Measurements from ENCODE around the gene ZBTB17.
"Not testable (repeated sequence)": the region's sequence is repeated elsewhere in the genome, so short reads cannot be mapped to it uniquely, and the experiment has no call there.

ZBTB17 gene

DNA sequence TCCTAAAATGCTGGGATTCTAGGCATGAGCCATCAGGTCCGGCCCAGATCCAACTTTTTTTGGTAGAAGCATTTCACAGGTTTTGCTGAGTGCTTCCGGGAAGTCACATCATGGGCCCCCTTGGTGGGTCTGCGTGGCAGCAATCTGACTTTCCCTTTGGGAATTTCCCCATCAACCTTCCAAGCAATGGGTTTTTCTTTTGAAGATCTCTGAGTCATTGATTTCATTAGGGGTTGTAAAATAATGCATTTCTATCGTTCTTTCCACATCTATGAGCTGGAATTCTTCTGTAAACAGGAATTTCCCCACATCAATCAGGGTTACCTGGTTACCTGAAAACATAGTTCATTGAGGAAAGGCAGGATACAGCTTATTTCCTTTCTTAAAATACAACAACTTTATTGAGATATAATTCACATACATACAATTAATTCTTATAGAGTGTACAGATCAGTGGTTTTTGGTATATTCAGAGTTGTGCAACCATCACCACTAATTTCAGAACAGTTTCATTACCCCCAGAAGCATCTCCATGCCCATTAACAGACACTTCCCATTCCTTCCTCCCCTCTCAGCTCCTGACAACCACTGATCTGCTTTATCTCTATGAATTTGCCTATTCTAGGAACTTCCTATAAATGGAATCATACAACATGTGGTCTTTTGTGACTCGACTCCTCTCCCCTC lies 9.9 kb upstream of the ZBTB17 start:
- no peak for DNase-seq

DNA sequence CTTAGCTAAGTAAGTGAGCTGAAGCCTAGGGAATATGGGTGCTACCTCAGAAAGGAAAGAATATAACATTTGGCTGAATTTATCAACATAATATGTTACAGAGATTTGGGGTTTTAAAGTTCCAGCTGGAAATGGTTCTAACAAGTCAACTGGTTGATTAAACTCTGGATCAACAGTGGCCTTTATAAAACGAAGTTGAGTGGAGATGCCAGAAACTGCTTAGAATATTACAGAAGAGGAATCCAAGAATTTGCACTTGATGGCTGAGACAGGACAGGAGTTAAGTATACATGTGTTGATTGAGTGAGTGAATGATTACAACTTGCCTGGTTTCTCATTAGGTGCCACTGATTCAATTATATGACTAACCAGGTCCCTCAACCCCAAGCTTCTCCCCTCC lies 7.4 kb upstream of the ZBTB17 start:
- DNase-seq: no peak

DNA sequence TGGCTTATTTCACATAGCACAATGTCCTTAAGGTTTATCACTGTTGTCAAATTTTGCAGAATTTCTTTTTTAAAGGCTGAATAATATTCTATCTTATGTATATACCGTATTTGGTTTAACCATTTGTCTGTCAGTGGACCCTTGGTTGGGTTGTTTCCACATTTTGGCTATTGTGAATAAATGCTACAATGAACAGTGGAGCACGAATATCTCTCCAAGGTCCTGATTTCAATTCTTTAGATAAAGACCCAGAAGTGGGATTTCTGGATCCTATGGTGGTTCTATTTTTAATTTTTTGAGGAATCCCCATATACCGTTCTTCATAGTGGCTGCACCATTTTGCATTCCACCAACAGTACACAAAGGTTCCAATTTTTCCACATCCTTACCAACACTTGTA lies 5.8 kb upstream of the ZBTB17 start:
- no peak for DNase-seq

DNA sequence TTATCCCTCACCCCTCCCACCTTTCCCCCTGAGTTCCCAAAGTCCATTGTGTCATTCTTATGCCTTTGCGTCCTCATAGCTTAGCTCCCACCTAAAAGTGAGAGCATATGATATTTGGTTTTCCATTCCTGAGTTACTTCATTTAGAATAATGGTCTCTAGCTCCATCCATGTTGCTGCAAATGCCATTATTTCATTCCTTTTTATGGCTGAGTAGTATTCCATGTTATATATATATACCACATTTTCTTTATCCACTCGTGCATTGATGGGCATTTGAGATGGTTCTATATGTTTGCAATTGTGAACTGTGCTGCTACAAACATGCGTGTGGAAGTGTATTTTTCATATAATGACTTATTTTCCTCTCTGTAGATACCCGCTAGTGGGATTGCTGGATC lies 2.0 kb upstream of the ZBTB17 start:
- DNase-seq: not testable (repeated sequence)

DNA sequence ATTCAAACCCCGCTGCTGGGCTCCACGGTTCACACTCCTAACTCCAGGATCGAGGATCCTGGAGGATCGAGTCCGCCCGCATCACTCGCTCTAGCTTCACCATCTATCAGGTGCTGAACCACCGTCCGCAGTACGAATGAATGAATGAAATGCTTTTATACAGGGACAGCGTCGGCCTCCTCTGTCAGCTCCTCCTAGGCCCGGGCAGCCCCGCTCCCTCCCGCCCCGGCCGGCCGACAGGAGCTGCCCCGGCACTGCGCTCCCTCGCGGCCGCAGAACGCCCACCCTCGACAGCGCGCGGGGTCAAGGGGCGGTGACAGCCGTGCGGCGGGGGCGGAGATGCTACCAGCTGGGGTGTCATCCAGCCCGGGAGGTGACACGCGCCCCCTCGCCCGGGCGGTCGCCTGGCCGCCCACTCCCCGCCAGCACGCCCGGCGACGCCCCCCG lies 520 bp downstream of the ZBTB17 start:
- no peak for DNase-seq

DNA sequence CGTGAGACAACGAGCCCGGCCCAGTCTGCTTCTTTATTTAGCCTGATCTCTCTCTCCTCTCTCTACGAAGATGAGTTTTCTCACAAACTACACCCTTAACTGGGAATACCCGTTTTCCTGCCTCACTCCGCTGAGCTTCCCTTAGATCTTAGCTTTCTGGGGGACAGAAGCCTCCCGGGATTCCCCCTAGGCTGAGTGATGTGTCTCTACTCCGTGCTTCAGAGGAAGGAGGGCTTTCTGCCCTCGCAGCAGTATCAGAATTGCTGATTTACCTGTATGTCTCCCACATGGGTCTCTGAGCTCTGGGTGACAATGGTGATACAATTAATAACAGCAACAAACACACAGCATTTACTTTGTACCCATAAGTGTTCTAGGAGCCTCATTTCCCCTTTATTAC lies 1.0 kb downstream of the ZBTB17 start:
- no peak for DNase-seq

DNA sequence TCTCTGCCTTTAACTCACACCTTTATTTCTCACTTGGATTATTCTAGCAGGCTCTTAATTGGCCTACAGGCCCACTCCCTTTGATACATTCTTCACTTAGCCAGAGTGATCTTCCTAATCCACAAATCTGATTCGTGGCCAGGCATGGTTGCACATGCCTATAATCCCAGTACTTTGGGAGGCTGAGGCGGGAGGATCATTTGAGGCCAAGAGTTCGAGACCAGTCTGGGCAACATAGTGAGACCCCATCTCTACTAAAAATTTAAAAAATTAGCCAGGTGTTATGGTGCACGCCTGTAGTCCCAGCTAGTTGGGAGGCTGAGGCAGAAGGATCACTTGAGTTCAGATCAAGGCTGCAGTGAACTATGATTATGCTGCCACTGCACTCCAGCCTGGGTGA lies 2.1 kb downstream of the ZBTB17 start:
- no peak for DNase-seq

DNA sequence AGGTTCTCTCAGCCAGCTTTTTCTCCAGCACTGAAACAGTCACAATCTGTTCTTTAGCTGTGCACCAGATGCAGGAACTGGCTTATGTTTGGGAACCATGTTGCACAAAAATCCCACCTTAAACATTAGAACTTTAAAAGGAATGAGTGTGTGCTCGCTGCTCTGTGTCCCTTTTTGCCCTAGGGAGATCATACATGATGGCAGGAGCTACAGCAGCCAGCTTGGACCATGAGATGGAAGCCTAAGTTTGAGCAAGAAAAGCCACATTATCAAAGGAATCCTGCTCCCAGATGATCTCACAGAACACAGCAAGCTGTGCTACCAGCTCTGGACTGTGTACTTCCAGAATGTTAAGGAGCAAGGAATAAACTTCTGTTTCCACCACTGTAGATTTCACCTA lies 3.5 kb downstream of the ZBTB17 start:
- DNase-seq: no peak

DNA sequence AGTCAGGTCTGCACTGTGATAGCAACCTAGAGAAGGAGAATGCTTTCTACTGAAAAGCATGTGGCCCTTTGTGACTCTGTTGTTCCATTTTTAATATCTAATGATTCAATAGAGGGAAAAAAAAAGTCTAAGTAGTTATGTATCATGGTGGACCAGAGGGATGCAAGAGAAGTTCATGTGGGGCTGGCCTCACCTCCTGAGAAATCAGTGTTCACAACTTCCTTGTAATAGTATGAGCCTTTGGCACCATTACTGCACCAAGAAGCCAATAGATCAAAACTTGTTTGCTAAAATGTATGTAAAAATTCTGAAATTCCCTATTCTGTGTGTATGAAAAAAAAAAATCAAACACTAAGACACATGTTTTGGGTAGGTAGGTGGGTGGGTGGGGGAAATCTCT lies 5.0 kb downstream of the ZBTB17 start:
- DNase-seq: no peak

DNA sequence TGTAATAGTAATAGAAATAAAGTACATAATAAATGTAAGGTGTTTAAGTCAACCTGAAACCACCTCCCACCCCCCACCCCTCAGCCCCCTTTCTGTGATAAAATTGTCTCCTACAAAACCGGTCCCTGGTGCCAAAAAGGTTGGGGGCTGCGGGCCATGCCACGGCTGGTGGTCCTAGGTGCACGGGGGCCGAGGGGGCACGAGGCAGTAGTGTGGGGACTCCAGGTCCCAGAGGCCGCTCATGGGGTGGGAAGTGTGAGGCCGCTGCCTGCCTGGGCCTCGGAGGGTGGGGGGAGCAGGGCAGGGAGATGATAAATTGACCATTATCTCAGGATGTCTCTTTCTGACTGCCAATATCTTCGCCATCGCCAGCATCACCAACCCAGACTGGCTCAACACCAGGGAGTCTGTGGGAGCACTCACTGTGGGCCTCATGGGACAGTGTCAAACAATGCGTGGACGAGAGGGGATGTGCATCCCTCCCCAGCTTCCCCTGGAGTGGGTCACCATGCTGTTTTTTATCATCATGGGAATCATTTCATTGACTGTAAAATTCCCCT lies 6.5 kb downstream of the ZBTB17 start:
- DNase-seq: no peak

DNA sequence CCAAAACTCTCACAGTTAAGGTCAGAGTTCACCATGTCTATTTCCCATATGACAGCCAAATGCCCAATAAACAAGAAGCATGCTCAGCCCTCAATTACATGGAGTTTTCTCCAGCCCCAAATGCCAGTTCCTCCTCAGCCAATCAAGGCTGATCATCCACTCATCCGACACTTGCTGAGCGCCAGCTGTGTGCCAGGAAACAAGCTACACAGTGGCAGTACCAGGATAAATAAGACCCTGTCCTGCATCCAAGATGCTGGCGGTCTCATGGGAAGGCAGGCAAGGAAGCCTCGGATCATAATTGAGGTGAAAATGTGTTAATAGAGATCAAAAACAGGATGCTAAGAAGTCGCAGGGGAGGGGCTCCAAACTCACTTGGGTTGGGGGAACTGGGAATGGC lies 7.7 kb downstream of the ZBTB17 start:
- DNase-seq: no peak

DNA sequence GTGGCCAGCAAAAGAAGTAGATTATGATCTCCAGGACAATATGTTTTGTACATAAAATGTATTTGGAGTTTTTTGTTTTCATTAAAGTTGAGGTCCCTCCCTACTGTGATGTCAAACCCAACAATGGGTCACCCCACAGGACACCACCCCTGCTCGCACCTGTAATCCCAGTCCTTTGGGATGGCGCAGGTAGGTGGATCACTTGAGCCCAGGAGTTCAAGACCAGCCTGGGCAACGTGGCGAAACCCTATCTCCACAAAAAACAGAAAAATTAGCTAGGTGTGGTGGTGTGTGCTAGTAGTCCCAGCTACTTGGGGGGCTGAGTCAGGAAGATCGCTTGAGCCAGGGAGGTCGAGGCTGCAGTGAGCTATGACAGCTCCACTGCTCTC lies 9.0 kb downstream of the ZBTB17 start:
- DNase-seq: no peak

DNA sequence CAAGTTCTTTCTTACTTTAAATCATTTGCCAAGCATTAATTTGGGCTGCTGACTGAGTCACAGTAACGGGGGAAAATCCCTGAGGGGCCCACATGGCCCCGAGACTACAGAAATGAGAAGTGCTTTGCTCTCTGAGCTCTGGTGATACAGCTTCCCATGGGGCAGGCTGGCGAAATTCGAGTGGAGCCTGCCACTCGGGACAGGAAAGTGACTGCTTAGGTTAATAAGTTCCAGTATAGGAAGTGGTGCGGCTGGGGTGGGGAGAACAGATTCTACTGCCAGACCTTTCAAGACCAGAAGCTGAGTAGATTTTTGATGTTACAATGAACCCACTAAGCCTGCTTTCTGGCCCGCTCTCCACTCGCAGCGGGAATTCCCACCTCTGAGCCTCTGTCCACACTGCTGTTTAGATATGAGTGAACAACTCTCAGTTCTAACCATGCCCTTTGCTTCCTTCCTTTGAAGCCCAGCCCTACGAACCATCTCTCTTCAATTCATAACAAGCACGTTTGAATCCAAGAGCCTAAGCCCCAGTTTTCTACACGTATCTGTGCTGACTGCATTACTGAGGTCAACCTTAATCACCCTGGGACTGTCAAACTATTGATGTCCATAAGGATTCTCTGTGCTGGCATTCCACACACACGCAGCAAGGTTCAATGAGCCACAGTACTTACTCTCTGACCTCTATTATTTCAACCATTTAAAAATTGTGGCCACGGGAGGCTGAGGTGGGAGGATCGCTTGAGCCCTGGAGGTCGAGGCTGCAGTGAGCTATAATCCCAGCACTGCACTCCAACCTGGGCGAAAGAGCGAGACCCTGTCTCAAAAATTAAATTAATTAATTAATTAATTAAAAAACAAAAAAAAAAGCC lies 9.6 kb downstream of the ZBTB17 start:
- DNase-seq: no peak

DNA sequence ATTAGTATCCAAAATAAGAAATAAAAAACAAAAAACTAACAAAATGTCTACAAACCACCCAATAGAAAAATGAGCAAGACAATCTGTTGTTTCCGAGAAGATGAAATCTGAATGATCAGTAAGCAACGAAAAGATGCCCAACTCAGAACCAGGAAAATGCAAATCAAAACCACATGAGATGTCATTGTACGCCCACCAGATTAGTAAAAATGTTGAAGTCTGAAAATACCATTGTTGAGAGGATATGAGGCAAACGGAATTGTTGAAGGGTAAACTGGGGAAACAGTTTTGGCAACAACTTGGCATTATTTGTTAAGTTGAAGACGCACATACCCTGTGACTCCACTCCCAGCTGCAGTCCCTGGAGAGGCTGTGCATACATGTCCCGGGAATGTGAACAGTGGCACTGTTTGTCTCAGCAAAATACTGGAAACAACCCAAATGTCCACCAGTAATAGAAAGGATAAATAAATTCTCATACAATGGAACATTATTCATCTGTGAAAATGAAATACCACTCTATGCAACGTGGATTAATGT lies 10.6 kb downstream of the ZBTB17 start:
- DNase-seq: no peak

DNA sequence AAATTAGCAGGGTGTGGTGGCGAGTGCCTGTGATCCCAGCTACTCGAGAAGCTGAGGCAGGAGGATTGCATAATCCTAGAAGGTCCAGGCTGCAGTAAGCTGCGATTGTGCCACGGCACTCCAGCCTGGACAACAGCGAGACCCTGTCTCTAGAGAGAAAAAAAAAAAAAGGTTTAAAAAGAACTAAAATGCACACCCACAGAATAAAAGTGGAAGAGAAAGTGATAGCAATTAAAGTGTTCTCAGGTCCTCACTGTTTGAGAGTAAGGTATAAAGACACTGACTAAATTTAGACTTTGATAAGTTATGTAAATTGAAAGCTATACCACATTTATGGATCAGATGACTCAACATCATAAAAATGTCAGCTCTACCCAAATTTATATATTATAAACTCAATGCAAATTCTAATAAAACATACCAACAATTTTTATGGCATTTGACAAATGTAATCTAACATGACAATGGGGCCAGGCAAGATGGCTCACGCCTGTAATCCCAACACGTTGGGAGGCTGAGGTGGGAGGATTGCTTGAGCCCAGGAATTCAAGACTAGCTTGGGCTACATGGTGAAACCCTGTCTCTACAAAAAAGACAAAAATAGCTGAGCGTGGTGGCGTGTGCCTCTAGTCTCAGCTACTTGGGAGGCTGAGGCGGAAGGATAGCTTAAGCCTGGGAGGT lies 11.8 kb downstream of the ZBTB17 start:
- no peak for DNase-seq

DNA sequence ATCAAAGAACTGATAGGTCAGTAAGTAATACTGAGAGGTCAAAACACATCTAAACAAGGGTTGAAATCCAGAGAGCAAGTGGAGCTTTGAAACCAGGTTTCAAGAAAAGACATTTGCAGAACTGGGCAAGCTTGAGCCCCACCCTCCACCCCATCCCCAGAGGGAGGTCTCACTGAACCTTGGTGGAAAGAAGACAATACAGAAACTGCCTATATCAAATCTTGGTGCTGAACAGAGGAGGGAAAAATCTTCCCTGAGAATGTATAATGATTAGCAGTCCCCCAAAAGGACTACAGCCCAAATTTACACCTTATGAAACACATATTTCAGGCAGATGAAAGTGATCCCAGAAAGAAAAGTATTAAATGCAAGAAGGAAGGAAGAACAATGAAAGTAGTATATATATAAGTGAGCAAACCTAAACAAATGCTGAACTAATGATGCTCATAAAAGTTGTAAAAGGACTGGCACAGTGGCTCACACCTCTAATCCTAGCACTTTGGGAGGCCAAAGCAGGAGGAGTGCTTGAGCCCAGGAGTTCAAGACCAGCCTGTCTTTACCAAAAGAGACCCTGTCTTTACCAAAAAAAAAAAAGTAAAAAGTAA lies 12.4 kb downstream of the ZBTB17 start:
- no peak for DNase-seq

DNA sequence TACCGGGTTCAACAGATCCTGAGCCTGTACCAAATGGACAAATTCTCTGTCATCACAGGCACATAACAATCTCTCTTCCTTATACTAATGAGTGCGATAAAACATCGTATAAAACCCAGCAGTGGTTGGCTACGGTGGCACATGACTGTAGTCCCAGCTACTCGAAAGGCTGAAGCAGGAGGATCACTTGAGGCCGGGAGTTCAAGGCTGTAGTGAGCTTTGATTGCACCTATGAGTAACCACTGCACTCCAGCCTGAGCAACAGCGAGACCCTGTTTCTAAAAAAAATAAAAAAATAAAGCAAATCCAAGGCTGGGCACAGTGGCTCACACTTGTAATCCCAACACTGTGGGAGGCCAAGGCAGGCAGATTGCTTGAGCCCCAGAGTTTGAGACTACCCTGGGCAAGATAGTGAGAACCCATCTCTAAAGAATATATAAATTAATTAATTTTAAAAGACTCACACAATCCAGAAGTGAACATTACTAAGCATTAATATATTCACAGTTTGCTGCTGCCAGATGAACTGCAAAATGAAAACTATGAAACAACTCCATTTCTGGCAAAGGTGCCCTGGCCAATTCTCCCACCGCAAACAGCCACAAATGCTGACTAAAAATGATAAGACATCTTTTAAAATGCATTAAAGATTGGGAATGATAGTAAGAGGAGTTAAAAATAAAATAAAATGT lies 13.1 kb downstream of the ZBTB17 start:
- no peak for DNase-seq

DNA sequence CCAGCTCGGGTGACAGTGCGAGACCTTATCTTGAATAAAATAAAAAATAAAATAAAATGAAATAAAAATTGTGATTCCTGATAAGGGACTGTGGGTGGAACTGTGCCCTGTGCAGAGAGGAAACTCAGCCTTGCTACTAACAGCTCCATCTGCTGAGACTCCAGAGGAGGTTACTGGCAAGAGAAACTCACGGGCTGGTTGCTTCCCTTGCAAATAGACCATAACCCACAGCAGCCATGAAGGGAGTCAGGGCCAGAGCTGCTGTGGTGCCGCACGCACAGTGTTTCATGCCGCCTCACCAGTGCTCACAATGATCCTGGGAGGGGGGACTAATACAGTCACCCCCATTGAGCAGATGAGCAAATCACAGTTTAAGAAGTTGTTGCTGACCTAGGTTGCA lies 13.7 kb downstream of the ZBTB17 start:
- no peak for DNase-seq

DNA sequence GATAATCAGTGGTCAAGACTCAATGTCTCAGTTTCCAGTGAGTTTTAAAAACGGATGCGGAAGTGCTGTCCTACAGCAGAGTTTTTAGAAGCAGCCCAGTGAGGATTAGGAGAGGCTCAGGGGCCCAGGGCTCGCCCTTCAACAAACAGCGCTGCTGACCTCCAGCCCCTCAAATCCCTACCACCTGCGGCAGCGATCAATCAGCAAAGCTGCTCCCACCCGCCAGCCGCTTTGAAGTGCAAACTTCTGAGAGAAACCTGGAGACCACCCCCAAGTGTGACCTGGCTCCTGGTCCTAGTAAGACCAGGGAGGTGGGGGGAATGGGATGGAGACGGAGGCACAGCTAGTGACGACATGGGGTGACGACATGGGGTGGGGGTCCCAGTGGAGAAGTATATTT lies 14.4 kb downstream of the ZBTB17 start:
- no peak for DNase-seq

DNA sequence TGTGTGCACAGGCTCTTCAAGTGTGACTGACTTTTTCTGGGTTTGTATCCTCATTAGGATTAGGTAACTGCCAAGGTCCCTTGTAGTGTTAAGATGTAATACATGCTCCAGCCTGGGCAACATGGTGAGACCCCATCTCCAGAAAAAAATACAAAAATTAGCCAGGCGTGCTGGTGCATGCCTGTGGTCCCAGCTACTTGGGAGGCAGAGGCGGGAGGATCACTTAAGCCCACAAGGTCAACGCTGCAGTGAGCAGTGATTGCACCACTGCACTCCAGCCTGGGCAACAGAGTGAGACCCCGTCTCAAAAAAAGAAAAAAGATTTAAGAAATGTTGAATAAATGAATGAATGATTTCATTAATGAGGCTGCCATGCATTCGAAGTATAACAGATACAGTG lies 15.1 kb downstream of the ZBTB17 start:
- DNase-seq: no peak

DNA sequence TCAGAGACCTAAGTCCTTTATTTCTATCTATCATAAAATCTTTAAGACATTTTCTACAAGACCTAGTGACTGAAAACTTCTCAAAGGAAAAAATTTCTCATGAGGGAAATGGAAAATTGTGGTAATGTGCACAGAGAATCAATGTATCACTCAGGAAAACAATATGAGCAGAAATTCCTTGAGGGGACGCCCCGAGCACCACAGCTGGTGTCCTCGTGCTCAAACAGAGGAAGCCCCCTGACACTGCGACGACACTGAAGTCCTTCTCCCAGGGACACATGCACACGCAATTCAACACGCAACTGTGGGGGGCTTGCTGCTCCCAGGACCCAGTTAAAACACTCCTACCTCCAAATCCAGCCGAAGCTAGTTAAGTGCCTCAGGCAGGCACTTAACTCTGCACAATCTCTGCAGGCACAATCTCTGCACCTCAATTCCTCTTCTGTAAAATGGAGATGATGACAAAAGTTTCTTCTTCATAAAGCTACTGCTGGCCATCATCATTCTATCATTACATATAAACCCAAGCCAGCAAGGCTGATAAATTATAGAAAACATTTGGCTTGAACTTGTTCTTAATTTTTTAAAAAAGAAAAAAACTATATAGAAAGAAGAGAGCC lies 16.0 kb downstream of the ZBTB17 start:
- no peak for DNase-seq

DNA sequence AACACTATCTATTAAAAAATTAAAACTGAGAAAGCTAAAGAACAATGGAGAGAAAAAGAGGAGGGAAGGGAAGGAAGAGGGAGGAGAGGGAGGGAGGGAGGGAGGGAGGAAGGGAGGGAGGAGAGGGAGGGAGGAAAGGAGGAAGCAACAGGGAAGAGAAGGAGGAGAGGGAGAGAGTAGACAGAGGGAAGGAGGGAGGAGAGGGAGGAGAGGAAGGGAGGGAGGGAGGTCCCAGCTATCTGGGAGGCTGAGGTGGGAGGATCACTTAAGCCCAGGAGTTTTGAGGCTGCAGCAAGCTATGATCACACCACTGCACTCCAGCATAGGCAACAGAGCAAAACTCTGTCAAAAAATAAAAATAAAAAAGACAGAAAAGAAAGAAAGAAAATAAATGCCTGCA lies 16.5 kb downstream of the ZBTB17 start:
- DNase-seq: no peak

Measured in NCI-H446 treated with DMSO at 0.1 percent for 48 hours (cell line).